K562 (cell line): ENCODE data around the gene RINL. TPM values are rescaled to one million over a fixed set of nuclear protein-coding genes. Genes with fewer than 3 reads are reported as not detected.

Experiments used
- AFF1 ChIP-seq, 2 experiments: fragments of 450-650 bp; IDR thresholded peaks; 2 replicates each; pipeline ENCODE4 v1.6.1; 2018; ENCODE audit warnings: mild to moderate bottlenecking in 2 of 2, low read depth in 1 of 2; ENCODE audit not compliant: partially characterized antibody in 2 of 2
- ASH1L ChIP-seq: fragments of 450-650 bp; IDR thresholded peaks from 2 replicates; pipeline ENCODE4 v1.6.1; 2018; ENCODE audit warnings: borderline replicate concordance, mild to moderate bottlenecking, low read depth; ENCODE audit not compliant: partially characterized antibody
- E2F1 ChIP-seq: sonication (generic); formaldehyde crosslinking; IDR thresholded peaks from 2 replicates; pipeline ENCODE4 v1.8.1; 2023; ENCODE audit warnings: mild to moderate bottlenecking, missing genetic modification reagents, moderate library complexity
- EP400 ChIP-seq: fragments of 450-650 bp; IDR thresholded peaks from 2 replicates; pipeline ENCODE4 v1.6.1; 2017; ENCODE audit warnings: antibody characterized with exemption, mild to moderate bottlenecking, moderate library complexity
- ETV6 ChIP-seq, 3 experiments: fragments of 150-350 bp in 1 of 3; sonication (generic) in 1 of 3; formaldehyde crosslinking in 1 of 3; IDR thresholded peaks; 2 replicates each; pipeline versions ENCODE4 v1.6.1 to v1.8.0; 2014 to 2022; ENCODE audit warnings: borderline replicate concordance in 2 of 3, low read depth in 2 of 3, antibody characterized with exemption in 1 of 3, low read length in 1 of 3, mild to moderate bottlenecking in 1 of 3, missing genetic modification reagents in 1 of 3
- GTF2F1 ChIP-seq: IDR thresholded peaks from 2 replicates; pipeline ENCODE4 v1.6.1; 2011; ENCODE audit warnings: low read depth, low read length, improper control_type of control experiment
- HDAC6 ChIP-seq: IDR thresholded peaks from 2 replicates; pipeline ENCODE4 v1.6.1; 2012; ENCODE audit warnings: low read depth, mild to moderate bottlenecking, control low read depth, inconsistent platforms, low read length, moderate library complexity
- IFI16 ChIP-seq: fragments of 250-450 bp; sonication (Bioruptor Pico); IDR thresholded peaks from 2 replicates; pipeline ENCODE4 v2.1.2; 2022; ENCODE audit warnings: mild to moderate bottlenecking, inconsistent platforms
- MAFF ChIP-seq: IDR thresholded peaks from 2 replicates; pipeline ENCODE4 v1.6.1; 2012; ENCODE audit warnings: low read length, improper control_type of control experiment
- NELFE ChIP-seq: IDR thresholded peaks from 2 replicates; pipeline ENCODE4 v1.6.1; 2011; ENCODE audit warnings: mild to moderate bottlenecking; ENCODE audit not compliant: insufficient read depth, insufficient read length
- RB1 ChIP-seq: fragments of 450-650 bp; IDR thresholded peaks from 2 replicates; pipeline ENCODE4 v1.6.1; 2017; ENCODE audit warnings: low read depth, mild to moderate bottlenecking
- RFX7 ChIP-seq: fragments of 250-450 bp; sonication (Bioruptor Pico); IDR thresholded peaks from 2 replicates; pipeline ENCODE4 v1.5.1; 2021; ENCODE audit warnings: mild to moderate bottlenecking
- SIX5 ChIP-seq, 2 experiments: IDR thresholded peaks; 2 replicates each; pipeline ENCODE4 v1.6.1; 2011; ENCODE audit warnings: low read length in 2 of 2, borderline replicate concordance in 1 of 2, low read depth in 1 of 2, mild to moderate bottlenecking in 1 of 2, moderate library complexity in 1 of 2; ENCODE audit not compliant: insufficient read depth in 1 of 2
- TOE1 ChIP-seq, 2 experiments: fragments of 450-650 bp in 1 of 2; sonication (generic) in 1 of 2; formaldehyde crosslinking in 1 of 2; IDR thresholded peaks; 2 replicates each; pipeline versions ENCODE4 v1.7.1 to v1.8.0; 2016 to 2022; ENCODE audit warnings: borderline replicate concordance in 2 of 2, mild to moderate bottlenecking in 2 of 2, antibody characterized with exemption in 1 of 2, inconsistent platforms in 1 of 2, low read depth in 1 of 2, missing genetic modification reagents in 1 of 2, moderate library complexity in 1 of 2
- XRCC5 ChIP-seq: fragments of 200-400 bp; formaldehyde crosslinking; IDR thresholded peaks from 2 replicates; pipeline ENCODE4 v1.6.1; 2017; ENCODE audit warnings: low read depth, mild to moderate bottlenecking, low read length
- ZFP91 ChIP-seq: sonication (generic); formaldehyde crosslinking; IDR thresholded peaks from 2 replicates; pipeline ENCODE4 v1.8.0; 2022; ENCODE audit warnings: mild to moderate bottlenecking, missing genetic modification reagents
- ZNF165 ChIP-seq: fragments of 250-450 bp; sonication (Bioruptor Pico); IDR thresholded peaks from 2 replicates; pipeline ENCODE4 v1.4.0; 2020; ENCODE audit warnings: borderline replicate concordance
- ZNF644 ChIP-seq: fragments of 200-800 bp; sonication (Bioruptor generic); IDR thresholded peaks from 2 replicates; pipeline ENCODE4 v1.6.1; 2016; ENCODE audit warnings: low read depth, missing genetic modification characterization, missing compliant biosample characterization
- ZNF696 ChIP-seq: fragments of 250-450 bp; sonication (Bioruptor Pico); conservative IDR thresholded peaks from 2 replicates; pipeline ENCODE4 v1.4.0; 2020; ENCODE audit warnings: mild to moderate bottlenecking, moderate library complexity
- ZNF780A ChIP-seq: fragments of 250-450 bp; sonication (Bioruptor Pico); IDR thresholded peaks from 2 replicates; pipeline ENCODE4 v1.5.0; 2021; ENCODE audit warnings: mild to moderate bottlenecking
- ZSCAN32 ChIP-seq: fragments of 450-650 bp; formaldehyde crosslinking; IDR thresholded peaks from 2 replicates; pipeline ENCODE4 v1.4.0; 2020; ENCODE audit warnings: mild to moderate bottlenecking, moderate library complexity
- polyA plus RNA-seq, 8 experiments: library from polyadenylated mRNA; depleted of rRNA in 4 of 8; stranded (reverse) in 5 of 8; unstranded in 3 of 8; fragments of >200 nt; fragmentation: Nextera tagmentation in 2 of 8; fragmentation: Illumina TruSeq in 1 of 8; extraction: Ambion mirVana in 2 of 8; extraction: Trizol in 1 of 8; gene quantifications; 2 replicates each; pipeline versions ENCODE4 v1.2.1 to v1.2.3, GENCODE V29; 2011 to 2014; ENCODE audit warnings: inconsistent platforms in 1 of 8, missing spikeins in 1 of 8
- total RNA-seq, 7 experiments: library from RNA; depleted of rRNA in 6 of 7; stranded (reverse); fragments of >200 nt in 6 of 7; fragmentation: Illumina TruSeq in 2 of 7; extraction: Trizol in 2 of 7; gene quantifications; 2 replicates each; pipeline versions ENCODE4 v1.2.1 to v1.2.3, GENCODE V29; 2011 to 2021; ENCODE audit warnings: low replicate concordance in 1 of 7

Gene RINL
- total and polyA plus RNA-seq, 9 of the 15 experiments (the other 6 are each of a cell fraction or from before 2014, with no cell fraction given), result 0.82 to 10.9 (median 4.9) TPM

- TF ChIP-seq XRCC5 (no peak), E2F1 (no peak), RB1 (no peak), ZFP91 (CRISPR knock-in tag) (no peak), HDAC6 (no peak), ZNF696 (no peak), RFX7 (CRISPR knock-in tag) (no peak), MAFF (no peak), SIX5 (IDR thresholded peaks at IDR 0.05; ENCODE audit: borderline replicate concordance in 1 of 2, insufficient read depth in 1 of 2, low read depth in 1 of 2, low read length in 2 of 2) (no peak), ASH1L (no peak), ETV6 (IDR thresholded peaks at IDR 0.05; ENCODE audit: borderline replicate concordance in 1 of 2, low read depth in 2 of 2, low read length in 1 of 2) (no peak), ETV6 (CRISPR knock-in tag; IDR thresholded peaks at IDR 0.05; ENCODE audit: borderline replicate concordance) (peak; percentile 17; the same call in 1 of the 2 replicates), AFF1 (IDR thresholded peaks at IDR 0.05; ENCODE audit: low read depth in 1 of 2, partially characterized antibody in 2 of 2) (no peak), TOE1 (IDR thresholded peaks at IDR 0.05; ENCODE audit: borderline replicate concordance) (no peak), TOE1 (CRISPR knock-in tag; IDR thresholded peaks at IDR 0.05; ENCODE audit: borderline replicate concordance, low read depth) (no peak), ZNF644 (tag) (no peak), NELFE (no peak), ZNF165 (CRISPR knock-in tag) (no peak), EP400 (no peak), GTF2F1 (no peak), ZNF780A (CRISPR knock-in tag) (no peak), IFI16 (CRISPR knock-in tag) (no peak), ZSCAN32 (CRISPR knock-in tag) (no peak)
These were observed 27.0 kb downstream of the RINL start (continued) for GRCh38 chr19:38850976-38851621.
